ENCODE results near the gene ARHGEF9.
"Not testable (repeated sequence)": the region's sequence is repeated elsewhere in the genome, so short reads cannot be mapped to it uniquely, and the experiment has no call there.

The ARHGEF9 gene

DNA sequence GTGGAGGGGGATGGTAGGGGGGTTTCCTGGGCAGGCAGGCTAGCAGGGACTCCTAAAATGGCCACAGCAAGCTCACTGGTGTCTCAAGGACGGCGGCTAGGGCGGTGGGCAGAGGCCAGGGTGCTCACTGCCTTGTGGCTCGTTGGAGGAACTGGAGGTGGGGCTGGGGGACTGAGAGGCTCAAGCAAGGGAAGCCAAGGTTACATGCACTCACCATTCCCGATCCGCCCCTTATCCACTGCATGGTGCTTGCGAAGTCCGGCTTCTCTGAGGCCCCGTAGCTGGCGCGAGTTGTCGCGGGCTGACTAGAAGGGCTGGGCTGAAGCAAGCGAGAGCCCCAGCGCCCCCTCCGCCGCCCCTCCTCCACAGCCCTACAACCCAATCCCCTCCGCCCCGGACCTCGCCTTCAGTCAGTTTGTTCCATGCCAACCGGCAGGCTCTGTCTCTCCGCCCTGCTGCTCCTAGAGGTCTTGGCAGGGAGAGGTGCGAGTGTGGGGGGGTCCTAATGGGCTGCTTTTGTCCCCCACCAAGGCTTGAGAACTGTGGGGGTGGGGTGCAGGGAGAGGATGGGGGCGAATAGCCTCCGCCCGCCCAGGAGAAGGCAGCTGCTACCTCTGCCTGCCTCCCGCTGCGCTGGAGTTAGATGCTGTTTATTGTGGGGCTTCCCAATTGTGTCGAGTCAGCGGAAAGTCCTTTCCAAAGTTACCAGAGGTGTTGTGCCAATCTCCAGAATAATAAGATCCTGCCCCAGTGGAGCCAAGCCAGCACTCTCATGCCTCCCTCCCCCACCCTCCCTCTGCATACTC, at the start of gene ARHGEF9:
TSS of gene ARHGEF9 (minus strand) at position 313 of the 806 bp plus-strand sequence. CDS start at position 244, 69 bp downstream.
- peak; percentile 17 for DNase-seq (ENCODE audit: low spot score)

DNA sequence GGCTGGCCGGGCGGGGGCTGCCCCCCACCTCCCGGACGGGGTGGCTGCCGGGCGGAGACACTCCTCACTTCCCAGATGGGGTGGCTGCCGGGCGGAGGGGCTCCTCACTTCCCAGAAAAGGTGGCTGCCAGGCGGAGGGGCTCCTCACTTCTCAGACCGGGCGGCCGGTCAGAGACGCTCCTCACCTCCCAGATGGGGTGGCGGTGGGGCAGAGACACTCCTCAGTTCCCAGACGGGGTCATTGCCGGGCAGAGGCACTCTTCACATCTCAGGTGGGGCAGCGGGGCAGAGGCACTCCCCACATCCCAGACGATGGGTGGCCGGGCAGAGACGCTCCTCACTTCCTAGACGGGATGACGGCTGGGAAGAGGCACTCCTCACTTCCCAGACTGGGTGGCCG, 40.4 kb upstream of the ARHGEF9 start:
- DNase-seq (ENCODE audit: low spot score) = not testable (repeated sequence)

DNA sequence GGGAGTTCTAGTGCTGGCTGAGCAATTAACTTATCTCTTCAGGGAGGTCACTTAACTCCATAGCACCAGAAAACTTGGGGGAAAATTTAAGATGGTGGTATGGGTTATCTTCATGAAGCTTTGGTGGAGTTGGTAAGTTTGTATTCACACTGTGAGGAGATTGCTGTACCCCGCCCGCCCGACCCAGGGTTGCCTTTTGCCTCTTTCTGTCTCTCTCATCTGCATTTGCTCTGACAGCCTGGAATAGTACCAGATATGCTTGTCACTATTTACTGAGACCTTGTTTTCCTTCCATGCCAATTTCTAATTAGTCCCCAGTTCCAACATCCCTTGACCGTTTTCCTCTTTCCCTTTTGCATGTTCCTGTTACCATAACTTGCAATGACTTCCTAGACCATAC, 33.1 kb upstream of the ARHGEF9 start:
- no peak for DNase-seq (ENCODE audit: low spot score)

DNA sequence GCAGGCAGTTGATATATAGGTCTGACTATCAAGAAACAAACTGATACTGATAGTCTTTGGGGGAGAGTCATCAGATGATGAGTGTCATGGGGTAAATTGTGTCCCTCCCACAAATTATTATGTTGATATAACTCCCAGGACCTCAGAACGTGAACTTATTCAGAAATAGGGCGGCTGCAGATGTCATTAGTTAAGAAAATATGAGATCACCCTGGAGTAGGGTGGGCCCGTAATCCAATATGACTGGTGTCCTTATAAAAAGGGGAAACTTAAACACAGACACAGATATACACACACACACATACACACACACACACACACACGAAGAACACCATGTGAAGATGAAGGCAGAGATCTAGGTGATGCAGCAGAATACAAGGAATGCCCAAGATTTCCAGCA, 32.7 kb upstream of the ARHGEF9 start:
- no peak for DNase-seq (ENCODE audit: low spot score)

DNA sequence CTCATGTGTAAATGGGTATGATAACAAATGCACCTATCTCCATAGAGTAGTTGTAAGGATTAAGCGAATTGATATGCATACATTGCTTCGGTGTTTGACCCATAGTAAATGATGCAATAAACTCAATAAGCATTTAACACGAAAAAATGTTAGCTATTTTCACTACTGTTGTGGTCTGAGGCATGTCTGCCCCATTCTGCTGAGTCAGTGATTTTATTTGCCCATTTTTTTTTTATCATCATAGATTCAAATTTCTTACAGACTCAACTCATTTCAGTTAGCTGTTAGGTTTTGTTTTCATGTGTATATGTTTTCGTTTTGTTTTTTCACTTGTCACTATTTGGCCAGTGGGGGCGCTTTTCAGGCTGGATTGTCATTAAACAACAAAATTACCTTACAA, 27.8 kb upstream of the ARHGEF9 start:
- no peak for DNase-seq (ENCODE audit: low spot score)

DNA sequence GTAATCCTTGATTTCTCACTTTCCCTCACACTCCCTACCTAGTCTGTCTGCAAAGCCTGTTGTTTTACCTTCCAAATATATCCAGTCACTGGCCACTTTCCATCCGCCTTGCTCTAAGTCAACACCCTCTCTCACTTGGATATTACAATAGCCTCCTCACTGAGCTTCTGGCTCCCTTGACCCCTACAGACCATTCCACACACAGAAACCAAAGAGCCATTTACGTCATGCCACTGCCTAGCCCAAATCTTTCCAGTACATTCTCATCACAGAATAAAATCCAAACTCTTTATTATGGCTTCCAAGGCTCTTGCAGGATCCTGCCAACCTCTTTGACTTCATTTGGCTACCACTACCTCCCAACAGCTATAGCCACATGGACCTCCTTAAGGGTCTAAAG, 25.7 kb upstream of the ARHGEF9 start:
- no peak for DNase-seq (ENCODE audit: low spot score)

DNA sequence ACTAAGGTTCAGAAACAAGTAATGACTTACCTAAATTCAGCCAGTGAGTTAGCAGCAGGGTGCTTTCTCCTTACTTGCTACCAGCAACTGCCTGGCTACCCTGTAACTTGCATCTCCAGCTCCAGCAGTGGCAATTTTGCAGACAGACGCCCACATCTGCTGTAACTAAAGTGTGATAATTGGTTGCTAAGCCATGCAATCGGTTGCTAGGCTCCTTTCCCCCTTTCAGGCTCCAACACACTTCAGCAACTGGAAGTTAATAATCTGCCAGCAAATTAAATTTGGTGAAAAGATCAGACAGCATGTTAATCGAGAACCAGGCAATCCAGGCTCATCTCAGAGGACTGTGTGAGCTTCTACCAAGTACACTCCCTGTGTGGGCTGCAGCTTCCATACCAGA, 24.2 kb upstream of the ARHGEF9 start:
- peak; percentile 22 for DNase-seq (ENCODE audit: low spot score)

DNA sequence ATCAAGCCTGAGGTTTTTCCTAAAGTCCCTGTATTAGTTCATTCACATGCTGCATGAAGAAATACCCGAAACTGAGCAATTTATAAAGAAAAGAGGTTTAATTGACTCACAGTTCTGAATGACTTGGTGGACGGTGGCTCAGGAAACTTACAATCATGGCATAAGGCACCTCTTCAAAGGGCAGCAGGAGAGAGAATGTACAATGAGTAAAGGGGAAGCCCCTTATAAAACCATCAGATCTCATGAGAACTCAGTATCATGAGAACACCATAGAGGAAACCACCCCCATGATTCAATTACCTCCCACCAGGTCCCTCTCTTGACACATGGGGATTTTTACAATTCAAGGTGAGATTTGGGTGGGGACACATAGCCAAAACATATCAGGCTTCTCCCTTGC, 10.4 kb upstream of the ARHGEF9 start:
- not testable (repeated sequence) for DNase-seq (ENCODE audit: low spot score)

DNA sequence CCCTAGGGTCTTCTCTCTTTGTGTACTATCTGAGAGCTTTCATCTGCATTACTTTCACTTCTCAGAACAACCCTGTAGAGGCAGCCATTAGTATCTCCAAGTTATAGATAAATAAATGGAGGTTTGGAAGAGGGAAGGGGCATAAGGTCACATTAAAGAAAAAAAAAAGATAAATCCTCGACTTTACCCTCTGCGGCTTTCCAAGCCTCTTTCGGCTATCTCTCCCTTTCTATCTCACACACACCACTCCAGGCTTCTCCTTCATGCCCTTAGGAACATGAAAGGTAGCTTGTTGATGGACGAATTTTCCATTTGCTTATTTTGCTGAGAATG, 660 bp upstream of the ARHGEF9 start:
- DNase-seq (ENCODE audit: low spot score) = no peak

DNA sequence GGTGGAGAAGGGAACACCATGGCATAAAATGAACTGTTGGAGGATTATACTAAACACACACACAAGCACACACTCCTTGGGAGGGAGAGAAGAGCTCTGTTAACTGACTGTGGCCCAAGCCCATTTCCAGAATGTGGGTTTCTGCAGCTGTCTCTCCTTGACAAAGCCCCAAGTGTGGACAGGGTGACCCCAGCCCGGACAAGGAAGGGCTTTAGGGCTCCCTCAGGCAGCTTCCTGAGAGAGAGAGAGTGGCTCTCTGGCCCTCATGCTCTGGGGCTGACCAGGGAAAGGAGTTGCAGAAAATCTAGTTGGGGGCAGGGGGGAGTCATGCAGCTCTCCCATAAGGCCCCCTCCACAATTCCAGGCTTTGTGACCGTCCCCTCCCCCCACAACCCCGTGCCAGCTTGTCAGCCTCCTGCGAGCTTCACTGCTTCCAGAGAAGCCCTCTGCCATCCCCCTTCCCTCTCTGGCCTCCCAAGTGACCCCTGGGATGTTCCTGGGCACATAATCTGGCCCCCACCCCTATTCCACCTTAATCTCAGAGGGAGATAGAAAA, 590 bp downstream of the ARHGEF9 start:
- peak; percentile 3 for DNase-seq (ENCODE audit: low spot score)

DNA sequence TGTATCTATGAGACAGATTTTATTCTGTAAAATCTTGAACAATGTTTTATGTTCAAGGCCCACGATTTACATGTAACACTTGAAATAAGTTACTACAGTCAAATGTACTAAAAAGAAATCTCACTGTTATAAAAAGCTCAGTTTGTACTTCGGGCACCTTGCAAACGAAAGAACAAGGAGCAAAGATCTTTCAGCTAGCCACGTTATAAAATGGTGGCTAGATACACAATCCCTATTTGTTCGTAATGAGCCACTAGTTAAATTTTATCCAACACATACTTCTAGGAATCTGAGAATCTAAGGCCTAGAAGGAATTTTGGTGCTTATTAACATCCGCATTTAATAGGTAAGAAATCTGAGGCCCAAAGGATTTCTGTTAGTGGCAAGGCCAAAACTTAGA, 2.5 kb downstream of the ARHGEF9 start:
- no peak for DNase-seq (ENCODE audit: low spot score)

DNA sequence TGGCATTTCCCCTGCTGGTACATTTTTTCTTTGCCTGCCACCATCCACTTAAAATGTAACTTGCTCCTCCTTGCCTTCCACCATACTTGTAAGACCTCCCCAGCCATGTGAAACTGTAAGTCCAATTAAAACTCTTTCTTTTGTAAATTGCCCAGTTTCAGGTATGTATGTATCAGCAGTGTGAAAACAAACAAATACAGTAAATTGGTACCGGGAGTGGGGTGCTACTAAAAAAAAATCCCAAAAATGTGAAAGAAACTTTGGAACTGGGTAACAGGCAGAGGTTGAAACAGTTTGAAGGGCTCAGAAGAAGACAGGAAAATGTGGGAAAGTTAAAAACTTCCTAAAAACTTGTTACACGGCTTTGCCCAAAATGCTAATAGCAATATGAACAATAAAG, 16.3 kb downstream of the ARHGEF9 start:
- DNase-seq (ENCODE audit: low spot score) = no peak

DNA sequence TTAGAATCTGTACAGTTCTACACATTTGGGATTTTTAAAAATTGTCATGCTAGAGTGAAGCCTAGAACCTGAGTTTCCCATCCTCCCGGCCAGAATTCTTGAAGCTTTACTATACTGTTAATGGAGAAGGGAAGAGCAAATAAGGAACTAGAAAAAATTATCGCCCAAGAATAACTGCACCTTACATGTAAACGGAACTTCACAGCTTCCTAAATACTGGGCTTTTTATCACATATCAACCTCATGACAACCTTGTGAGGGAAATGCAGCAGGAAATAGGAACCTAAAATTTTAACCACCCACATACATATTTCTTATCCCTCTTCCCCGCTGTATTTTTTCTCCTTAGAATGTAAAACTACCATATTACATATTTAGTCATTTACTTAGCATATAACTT, 19.3 kb downstream of the ARHGEF9 start:
- DNase-seq (ENCODE audit: low spot score) = no peak

DNA sequence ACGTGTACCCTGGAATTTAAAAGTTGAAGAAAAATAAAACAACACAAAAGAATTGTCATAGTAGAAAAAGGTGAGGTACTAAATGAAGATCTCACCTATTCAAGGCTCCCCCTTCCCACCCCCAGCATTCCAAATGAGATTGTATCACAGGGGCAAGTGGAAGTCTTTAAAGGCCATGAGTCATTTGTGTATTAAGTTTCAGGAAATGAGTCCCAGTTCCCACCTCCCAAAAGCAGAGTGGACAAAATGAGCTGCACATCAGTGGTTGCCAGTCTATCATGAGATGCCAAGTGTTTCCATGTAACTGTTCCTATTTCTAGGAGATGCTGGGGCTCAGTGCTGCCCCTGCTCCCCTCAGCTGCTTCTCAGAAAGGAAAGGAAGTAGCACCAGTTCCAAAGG, 20.1 kb downstream of the ARHGEF9 start:
- no peak for DNase-seq (ENCODE audit: low spot score)

DNA sequence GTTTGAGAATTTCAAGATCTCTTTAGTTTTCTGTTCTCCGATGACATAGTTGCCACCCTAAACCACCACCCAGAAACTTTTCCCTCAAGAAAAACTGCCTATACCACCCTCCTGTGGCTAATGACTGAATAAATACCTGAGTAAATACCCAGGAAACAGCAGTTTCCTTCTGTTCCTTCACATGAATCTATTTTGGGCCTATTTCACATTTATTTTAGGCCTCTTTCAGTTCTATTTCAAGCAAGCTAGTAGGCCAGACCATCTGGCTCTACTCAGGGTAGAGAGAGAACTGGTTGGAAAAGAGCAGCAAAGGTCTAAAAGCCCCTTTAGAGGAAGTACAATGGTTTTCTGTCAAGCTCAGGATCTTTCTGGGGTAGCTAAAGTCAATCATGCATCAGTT, 23.4 kb downstream of the ARHGEF9 start:
- no peak for DNase-seq (ENCODE audit: low spot score)

DNA sequence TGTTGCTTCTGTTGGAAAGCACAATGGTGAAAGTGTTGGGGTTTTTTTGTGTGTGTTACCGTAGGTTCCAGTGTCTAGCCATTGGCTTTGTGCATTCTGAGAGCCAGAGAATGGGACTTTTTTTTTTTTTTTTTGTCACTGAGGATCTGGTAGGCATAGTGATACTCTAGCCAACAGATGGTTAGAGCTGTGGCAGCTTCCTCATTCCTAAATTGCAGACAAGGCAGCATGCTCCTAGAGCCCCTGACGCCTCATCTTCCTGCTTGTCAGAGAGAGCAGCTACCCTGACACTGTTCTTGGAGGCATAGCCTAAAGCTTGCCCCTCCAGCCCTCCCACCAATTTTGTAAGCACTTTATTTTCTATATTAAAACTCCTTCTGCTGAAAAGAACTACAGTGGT, 27.0 kb downstream of the ARHGEF9 start:
- peak; percentile 30 for DNase-seq (ENCODE audit: low spot score)

DNA sequence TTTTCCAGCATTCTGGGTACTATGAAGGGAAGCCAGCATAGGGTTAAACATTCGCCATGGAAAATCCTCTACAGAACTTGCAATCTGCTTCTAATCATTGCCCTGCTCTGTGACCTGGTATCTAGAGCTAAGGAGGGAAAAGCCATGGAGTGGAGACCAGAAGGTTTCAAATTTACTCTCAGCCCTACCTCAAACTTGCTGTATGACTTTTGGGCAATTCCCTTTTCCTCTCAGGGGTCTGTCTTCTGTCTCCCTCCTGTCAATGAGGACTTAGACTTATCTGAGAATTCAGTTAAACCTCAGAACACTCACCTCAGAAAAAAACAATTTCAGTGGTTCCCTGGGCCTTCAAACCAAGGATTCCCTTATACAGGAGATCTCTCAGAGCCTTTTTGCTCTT, 29.1 kb downstream of the ARHGEF9 start:
- no peak for DNase-seq (ENCODE audit: low spot score)

DNA sequence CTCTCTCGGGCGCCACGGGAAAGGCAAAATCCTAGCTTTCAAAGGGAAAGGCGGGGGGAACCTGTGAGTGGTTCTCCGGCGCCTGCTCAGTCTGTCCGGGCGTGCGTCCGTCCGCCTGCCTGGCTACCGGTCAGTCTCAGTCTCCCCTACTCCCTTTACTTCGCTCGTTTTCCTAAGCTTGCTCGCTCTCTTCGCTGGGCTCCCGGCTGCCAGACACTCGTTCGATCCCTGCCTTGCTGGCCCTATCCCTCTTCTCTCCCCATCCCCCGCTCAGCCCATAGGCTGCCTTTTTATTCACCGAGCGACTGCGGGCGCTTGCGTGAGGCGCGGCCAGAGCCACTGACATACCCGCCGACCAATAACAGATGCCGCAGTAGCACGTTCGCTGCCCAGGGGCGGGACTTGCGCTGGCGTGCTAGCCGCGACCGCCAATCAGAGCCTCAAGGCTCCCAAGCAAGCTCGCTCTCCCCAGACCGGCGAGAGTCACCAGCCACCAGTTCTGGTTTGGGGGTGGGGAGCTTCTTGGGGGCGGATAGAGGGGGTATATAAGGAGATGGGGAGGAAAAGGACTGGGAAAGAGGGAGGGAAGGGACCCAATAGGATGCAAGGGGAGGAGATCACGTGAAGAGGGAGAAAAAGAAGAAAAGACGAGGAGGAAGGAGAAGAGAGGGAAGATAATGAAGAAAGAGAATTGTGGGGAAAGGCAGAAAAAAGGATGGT, 30.0 kb downstream of the ARHGEF9 start:
- DNase-seq (ENCODE audit: low spot score) = peak; percentile 97

DNA sequence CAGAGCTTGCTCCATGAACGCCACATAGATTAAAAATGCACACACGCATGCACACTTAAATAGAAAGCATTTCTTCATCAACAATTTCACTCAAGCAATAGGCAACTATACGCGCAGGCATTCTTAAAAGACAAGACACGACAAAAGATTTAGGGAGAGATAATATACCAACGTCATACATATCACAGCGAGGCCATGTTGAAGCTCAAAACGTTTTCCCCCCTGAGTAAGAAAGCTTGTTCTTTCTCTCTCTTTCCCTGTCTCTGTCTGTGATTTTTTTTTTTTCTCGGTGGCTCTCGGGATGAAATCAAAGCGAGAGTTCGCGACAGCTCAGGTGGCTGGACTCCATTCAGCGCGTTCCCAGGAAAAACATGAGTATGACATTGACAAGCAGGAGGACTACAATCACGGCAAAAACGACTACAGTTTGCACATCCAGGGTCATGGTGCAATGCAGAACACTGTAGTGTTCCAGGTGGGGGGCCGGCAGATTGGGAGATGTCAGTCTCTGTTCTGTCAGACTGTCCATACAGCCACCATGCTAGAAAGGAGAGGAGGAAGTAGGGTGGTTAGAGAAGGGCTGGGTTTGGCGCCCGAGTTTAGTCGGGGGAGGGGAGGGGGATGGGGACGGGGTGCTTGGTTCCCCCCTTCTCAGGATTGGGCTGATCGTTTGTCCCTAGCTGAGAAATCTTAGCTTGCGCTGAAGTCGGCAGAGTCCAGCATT, 30.7 kb downstream of the ARHGEF9 start:
- DNase-seq (ENCODE audit: low spot score) = no peak

DNA sequence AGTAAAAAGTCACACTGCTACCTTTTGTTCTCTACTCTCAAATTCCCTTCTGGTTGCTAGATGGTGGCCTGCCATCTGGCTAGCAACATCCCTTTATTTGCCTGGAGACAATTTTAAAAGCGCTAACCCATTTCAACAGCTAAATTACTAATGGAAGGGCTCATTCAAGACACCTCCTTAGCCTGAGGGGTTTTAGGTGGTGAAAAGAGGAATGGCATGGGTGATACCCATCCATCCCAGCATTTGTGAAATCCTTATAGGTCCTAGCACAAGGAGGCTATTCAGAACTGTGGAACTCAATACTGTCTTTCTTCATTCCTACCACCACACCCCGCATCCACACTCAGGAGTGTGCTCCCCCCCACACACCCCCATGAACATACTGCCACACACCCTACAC, 33.5 kb downstream of the ARHGEF9 start:
- DNase-seq (ENCODE audit: low spot score) = no peak

DNA sequence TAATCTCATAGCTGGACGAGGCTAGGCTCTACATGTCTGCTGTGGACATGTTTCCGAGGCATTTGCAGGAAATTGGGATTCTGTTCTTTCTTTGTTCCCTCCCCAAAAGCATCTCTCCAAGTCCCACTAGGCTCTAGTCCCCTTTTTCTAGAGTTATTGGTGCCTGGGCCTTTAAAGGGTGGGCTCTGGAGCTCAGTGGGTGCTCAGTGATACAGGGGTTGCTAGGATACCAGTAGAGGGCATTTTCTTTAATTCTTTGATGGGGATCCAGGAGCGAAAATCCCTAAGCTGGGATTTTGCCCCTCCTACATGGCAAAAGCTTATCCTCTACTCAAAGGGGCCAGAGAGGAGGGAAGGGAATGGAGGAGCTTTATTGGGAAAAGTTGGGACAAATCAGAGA, 34.2 kb downstream of the ARHGEF9 start:
- DNase-seq (ENCODE audit: low spot score) = no peak

DNA sequence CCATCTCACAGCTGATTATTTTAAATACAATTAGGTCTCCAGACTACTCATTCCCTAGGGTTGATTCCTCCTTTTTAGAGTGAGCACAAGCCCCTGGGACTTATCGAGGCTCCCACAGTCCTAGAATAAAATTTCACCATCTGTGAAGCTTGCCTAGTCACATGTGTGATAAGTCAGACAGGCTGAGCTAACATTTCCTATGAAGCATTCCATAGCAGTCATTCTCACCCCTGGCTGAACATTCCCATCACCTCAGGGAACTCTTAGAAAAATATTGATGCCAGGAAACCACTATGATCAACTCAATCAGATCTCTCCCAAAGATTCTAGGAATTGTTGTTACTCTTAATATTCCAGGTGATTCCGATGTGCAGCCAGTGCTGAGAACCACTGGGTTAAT, 37.7 kb downstream of the ARHGEF9 start:
- DNase-seq (ENCODE audit: low spot score) = no peak

DNA sequence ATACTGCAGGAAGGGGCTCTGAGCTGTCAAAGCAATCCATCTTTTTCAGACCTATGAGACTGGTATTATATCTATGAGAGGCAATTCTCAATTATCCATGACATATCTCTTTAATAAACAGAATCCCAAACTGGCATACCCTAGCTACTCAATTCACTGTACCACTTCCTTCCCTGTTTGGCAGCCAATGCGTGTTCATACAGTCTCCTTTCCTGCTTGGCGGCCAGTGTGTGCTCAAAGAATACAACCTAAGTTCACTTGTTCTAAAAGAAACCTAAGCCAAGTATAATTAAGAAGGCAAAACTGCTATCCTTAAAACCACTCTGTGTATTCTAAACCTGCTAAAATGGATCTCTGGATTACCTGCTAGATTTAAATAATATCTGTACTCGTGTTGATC, 38.3 kb downstream of the ARHGEF9 start:
- no peak for DNase-seq (ENCODE audit: low spot score)
